ENCODE results near the gene TIGAR. TPM values are rescaled to one million over a fixed set of nuclear protein-coding genes. Genes with fewer than 3 reads are reported as not detected.

TIGAR gene
- total RNA-seq, 1 donor from 2014 or later: 18.3 TPM

- Histone ChIP-seq H3K27me3 (ENCODE audit: control insufficient read depth, insufficient read depth, low read length) (no peaks in the 10 kb centered on the region), H3K4me3 (ENCODE audit: low read depth, low read length) (no peak overlapping the region), H3K36me3 (ENCODE audit: control insufficient read depth, insufficient read depth, low read length) (no peaks in the 10 kb centered on the region)
- TF ChIP-seq CTCF (IDR thresholded peaks at IDR 0.05; ENCODE audit: insufficient read depth, low read length, poor library complexity, severe bottlenecking): no peak
- no peak for DNase-seq (ENCODE audit: low read depth)
These were observed 45.1 kb downstream of the TIGAR start for GRCh38 chr12:4366090-4366489.

GRCh38 chr12:4369548-4369947 lies 48.5 kb downstream of the TIGAR start:
- no peak overlapping the region for H3K4me3 ChIP-seq (ENCODE audit: low read depth, low read length)
- no peaks in the 10 kb centered on the region for H3K36me3 ChIP-seq (ENCODE audit: control insufficient read depth, insufficient read depth, low read length)
- DNase-seq (ENCODE audit: low read depth): no peak
- no peaks in the 10 kb centered on the region for H3K27me3 ChIP-seq (ENCODE audit: control insufficient read depth, insufficient read depth, low read length)
- no peak for TF ChIP-seq CTCF (IDR thresholded peaks at IDR 0.05; ENCODE audit: insufficient read depth, low read length, poor library complexity, severe bottlenecking)

GRCh38 chr12:4370265-4370664 lies 49.3 kb downstream of the TIGAR start:
- Histone ChIP-seq H3K27me3 (ENCODE audit: control insufficient read depth, insufficient read depth, low read length) (no peaks in the 10 kb centered on the region), H3K36me3 (ENCODE audit: control insufficient read depth, insufficient read depth, low read length) (no peaks in the 10 kb centered on the region), H3K4me3 (ENCODE audit: low read depth, low read length) (no peak overlapping the region)
- no peak for DNase-seq (ENCODE audit: low read depth)
- TF ChIP-seq CTCF (IDR thresholded peaks at IDR 0.05; ENCODE audit: insufficient read depth, low read length, poor library complexity, severe bottlenecking): no peak

GRCh38 chr12:4372653-4373052 lies 51.6 kb downstream of the TIGAR start:
- no peak overlapping the region for H3K4me3 ChIP-seq (ENCODE audit: low read depth, low read length)
- no peaks in the 10 kb centered on the region for H3K27me3 ChIP-seq (ENCODE audit: control insufficient read depth, insufficient read depth, low read length)
- no peaks in the 10 kb centered on the region for H3K36me3 ChIP-seq (ENCODE audit: control insufficient read depth, insufficient read depth, low read length)
- DNase-seq (ENCODE audit: low read depth): no peak
- no peak for TF ChIP-seq CTCF (IDR thresholded peaks at IDR 0.05; ENCODE audit: insufficient read depth, low read length, poor library complexity, severe bottlenecking)

GRCh38 chr12:4375449-4375848 lies 54.4 kb downstream of the TIGAR start:
- DNase-seq (ENCODE audit: low read depth): no peak
- H3K4me3 ChIP-seq (ENCODE audit: low read depth, low read length): no peak overlapping the region
- no peak for TF ChIP-seq CTCF (IDR thresholded peaks at IDR 0.05; ENCODE audit: insufficient read depth, low read length, poor library complexity, severe bottlenecking)
- H3K27me3 ChIP-seq (ENCODE audit: control insufficient read depth, insufficient read depth, low read length): peaks cover 3% of the 10 kb centered on the region
- H3K36me3 ChIP-seq (ENCODE audit: control insufficient read depth, insufficient read depth, low read length): no peaks in the 10 kb centered on the region

- H3K27me3 ChIP-seq (ENCODE audit: control insufficient read depth, insufficient read depth, low read length): peaks cover 5% of the 10 kb centered on the region
- TF ChIP-seq CTCF (IDR thresholded peaks at IDR 0.05; ENCODE audit: insufficient read depth, low read length, poor library complexity, severe bottlenecking): no peak
- no peak for DNase-seq (ENCODE audit: low read depth)
- no peaks in the 10 kb centered on the region for H3K36me3 ChIP-seq (ENCODE audit: control insufficient read depth, insufficient read depth, low read length)
- H3K4me3 ChIP-seq (ENCODE audit: low read depth, low read length): no peak overlapping the region
These were observed 57.8 kb downstream of the TIGAR start for GRCh38 chr12:4378772-4379171.

All from kidney epithelial cell (primary cell).